ENCODE results near the gene HYPK.

DNA sequence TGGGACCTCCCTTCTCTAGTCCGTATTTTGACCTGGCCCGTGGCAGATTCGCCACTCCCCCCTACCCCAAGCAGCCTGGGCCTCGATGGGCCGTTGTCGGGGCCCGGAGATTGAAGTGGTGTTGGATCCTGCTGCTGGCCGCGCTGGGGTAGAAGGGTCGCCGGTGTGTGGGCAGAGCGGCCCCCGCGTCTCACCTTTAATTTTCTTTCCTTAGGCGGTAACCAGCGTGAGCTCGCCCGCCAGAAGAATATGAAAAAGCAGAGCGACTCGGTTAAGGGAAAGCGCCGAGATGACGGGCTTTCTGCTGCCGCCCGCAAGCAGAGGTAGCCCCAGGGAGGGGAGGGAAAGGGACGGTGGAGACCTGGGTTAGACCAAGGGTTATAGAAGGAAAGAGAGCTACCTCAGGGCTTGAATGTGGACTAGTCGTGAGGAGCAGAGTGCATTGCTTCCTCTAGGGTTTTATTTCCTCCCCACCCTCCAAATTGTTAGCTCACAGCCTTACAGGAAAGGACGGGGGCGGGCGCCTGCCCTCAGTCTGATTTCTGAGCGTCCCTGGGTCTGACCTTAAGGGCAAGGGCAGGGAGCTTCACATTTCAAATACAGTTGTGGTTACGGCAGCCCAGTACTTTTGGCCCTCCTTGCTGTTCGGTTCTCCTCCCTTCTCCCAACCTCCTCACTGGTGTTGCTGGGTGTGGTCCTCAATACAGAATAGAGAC lies 7.5 kb upstream of the HYPK start:
- no peak for TF ChIP-seq POLR2A (IDR thresholded peaks at IDR 0.05)
- TF ChIP-seq, protein P1, sequence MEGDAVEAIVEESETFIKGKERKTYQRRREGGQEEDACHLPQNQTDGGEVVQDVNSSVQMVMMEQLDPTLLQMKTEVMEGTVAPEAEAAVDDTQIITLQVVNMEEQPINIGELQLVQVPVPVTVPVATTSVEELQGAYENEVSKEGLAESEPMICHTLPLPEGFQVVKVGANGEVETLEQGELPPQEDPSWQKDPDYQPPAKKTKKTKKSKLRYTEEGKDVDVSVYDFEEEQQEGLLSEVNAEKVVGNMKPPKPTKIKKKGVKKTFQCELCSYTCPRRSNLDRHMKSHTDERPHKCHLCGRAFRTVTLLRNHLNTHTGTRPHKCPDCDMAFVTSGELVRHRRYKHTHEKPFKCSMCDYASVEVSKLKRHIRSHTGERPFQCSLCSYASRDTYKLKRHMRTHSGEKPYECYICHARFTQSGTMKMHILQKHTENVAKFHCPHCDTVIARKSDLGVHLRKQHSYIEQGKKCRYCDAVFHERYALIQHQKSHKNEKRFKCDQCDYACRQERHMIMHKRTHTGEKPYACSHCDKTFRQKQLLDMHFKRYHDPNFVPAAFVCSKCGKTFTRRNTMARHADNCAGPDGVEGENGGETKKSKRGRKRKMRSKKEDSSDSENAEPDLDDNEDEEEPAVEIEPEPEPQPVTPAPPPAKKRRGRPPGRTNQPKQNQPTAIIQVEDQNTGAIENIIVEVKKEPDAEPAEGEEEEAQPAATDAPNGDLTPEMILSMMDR (IDR thresholded peaks at IDR 0.05) = no peak
